OCI-LY7 (cell line): ENCODE measurements around the gene RUNX1. TPM values are rescaled to one million over a fixed set of nuclear protein-coding genes. Genes with fewer than 3 reads are reported as not detected.

Experiments
- BruUV-seq: library from RNA; stranded (reverse); fragments of 400-500 nt; replicated peaks from 2 replicates; lab custom pipeline; 2021; lab: Mats Ljungman, UMichigan
- CTCF ChIA-PET: fragments of 300-600 bp; sonication (Branson Sonifier 250); formaldehyde crosslinking; loops from one replicate; lab custom pipeline; 2022; ENCODE audit warnings: antibody characterized with exemption; ENCODE audit not compliant: unreplicated experiment; lab: Charles Lee
- POLR2A ChIA-PET: fragments of 300-600 bp; sonication (Branson Sonifier 250); formaldehyde crosslinking; loops from one replicate; lab custom pipeline; 2022; ENCODE audit warnings: antibody characterized with exemption; lab: Charles Lee
- DNase-seq: peaks from one replicate; pipeline ENCODE4 v3.0.0-alpha.2; 2015; ENCODE audit warnings: low spot score
- H2AFZ ChIP-seq: fragments of 200-600 bp; sonication (generic), shearing (Covaris generic); 2 replicates; pipeline ENCODE4 v1.6.1; 2014; ENCODE audit warnings: mild to moderate bottlenecking, antibody characterized with exemption, low read length, moderate library complexity
- H3K27ac ChIP-seq: fragments of 200-600 bp; sonication (generic); 2 replicates; pipeline ENCODE4 v1.5.1; 2014; ENCODE audit warnings: mixed run types, low read depth, mild to moderate bottlenecking, moderate library complexity, low read length, inconsistent platforms; ENCODE audit not compliant: poor library complexity, severe bottlenecking
- H3K36me3 ChIP-seq: fragments of 200-600 bp; sonication (generic); 2 replicates; pipeline ENCODE4 v1.6.1; 2014; ENCODE audit warnings: mild to moderate bottlenecking, antibody characterized with exemption, low read length, moderate library complexity, mixed read lengths; ENCODE audit not compliant: insufficient read depth
- H3K4me1 ChIP-seq: fragments of 200-600 bp; sonication (generic); 2 replicates; pipeline ENCODE4 v1.5.1; 2014; ENCODE audit warnings: mild to moderate bottlenecking, low read length; ENCODE audit not compliant: insufficient read depth, poor library complexity, severe bottlenecking
- H3K4me2 ChIP-seq: fragments of 200-600 bp; sonication (generic); 2 replicates; pipeline ENCODE4 v1.6.1; 2014; ENCODE audit warnings: mild to moderate bottlenecking, low read length
- H3K4me3 ChIP-seq: fragments of 200-600 bp; sonication (generic); 2 replicates; pipeline ENCODE4 v1.5.1; 2014; ENCODE audit warnings: mild to moderate bottlenecking, low read depth, low read length; ENCODE audit not compliant: poor library complexity, severe bottlenecking
- H3K79me2 ChIP-seq: fragments of 200-600 bp; sonication (generic); 2 replicates; pipeline ENCODE4 v1.6.1; 2016; ENCODE audit warnings: low read depth, mild to moderate bottlenecking, low read length, moderate library complexity, mixed read lengths; ENCODE audit not compliant: insufficient read depth
- H3K9me2 ChIP-seq: fragments of 200-600 bp; sonication (generic); 2 replicates; pipeline ENCODE4 v1.6.1; 2016; ENCODE audit warnings: mild to moderate bottlenecking, low read length, mixed read lengths; ENCODE audit not compliant: insufficient read depth
- H3K9me3 ChIP-seq: fragments of 200-600 bp; sonication (generic); 2 replicates; pipeline ENCODE4 v1.6.1; 2014; ENCODE audit warnings: mild to moderate bottlenecking, mixed run types, low read length, mixed read lengths
- H4K20me1 ChIP-seq: fragments of 200-600 bp; sonication (generic); 2 replicates; pipeline ENCODE4 v1.6.1; 2014; ENCODE audit warnings: mild to moderate bottlenecking, antibody characterized with exemption, low read length, moderate library complexity, mixed read lengths; ENCODE audit not compliant: insufficient read depth
- CTCF ChIP-seq: fragments of 200-600 bp; sonication (generic); conservative IDR thresholded peaks from 2 replicates; pipeline ENCODE4 v1.5.1; 2014; ENCODE audit warnings: mild to moderate bottlenecking, antibody characterized with exemption, low read length, moderate library complexity, mixed read lengths
- EZH2phosphoT487 ChIP-seq: fragments of 200-600 bp; sonication (generic); IDR thresholded peaks from 2 replicates; pipeline ENCODE4 v1.6.1; 2018; ENCODE audit warnings: low read depth, borderline replicate concordance, mild to moderate bottlenecking, mixed run types, antibody characterized with exemption, low read length, moderate library complexity, mixed read lengths
- intact Hi-C: fragments of 100-400 bp; cut with micrococcal nuclease; formaldehyde crosslinking; loops from one replicate; pipeline ENCODE4 v1.10.0; 2022; ENCODE audit not compliant: unreplicated experiment
- total RNA-seq, 2 experiments: library from RNA; depleted of rRNA in 1 of 2; stranded (reverse); fragments of >200 nt in 1 of 2; shearing (Covaris generic) in 1 of 2; gene quantifications; 2 replicates each; pipeline ENCODE4 v1.2.3, GENCODE V29; 2014 to 2022

Gene RUNX1
- total RNA-seq, 2 experiments from 2014 or later: 30.5 to 40.8 TPM

GRCh38 chr21:34857122-34857713 is 191.9 kb downstream of the RUNX1 start:
- intact Hi-C loops: no loop called here
- peak overlapping the region; percentile 21; the same call in 1 of the 2 replicates for H3K4me2 ChIP-seq

DNA sequence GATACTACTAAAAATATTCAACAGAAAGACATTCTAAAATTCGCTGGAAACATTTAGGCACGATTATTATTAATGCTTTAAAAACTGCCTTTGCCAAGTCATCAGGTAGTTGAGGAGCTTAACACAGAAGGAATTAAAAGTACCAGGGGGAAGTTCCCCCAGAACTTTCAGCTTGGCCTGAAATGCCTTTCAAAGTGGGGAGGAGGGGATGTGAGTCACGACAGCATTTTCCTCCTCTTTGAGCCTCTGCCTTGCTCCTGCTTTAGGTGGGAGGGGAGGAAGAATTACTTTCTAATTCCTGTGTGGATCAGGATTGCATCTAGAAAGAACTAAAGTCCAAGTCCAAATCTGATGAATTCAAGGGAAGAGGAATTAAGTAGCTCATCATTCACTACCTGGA is 196.7 kb downstream of the RUNX1 start:
- no peak for DNase-seq
- H3K36me3 ChIP-seq: peaks cover 46% of the 10 kb centered on the region
- ChIA-PET CTCF (no interaction called here), POLR2A (no interaction called here)
- no peak overlapping the region for H3K27ac ChIP-seq
- H3K4me3 ChIP-seq: no peak overlapping the region
- H2AFZ ChIP-seq: no peak overlapping the region
- intact Hi-C loops: no loop called here
- H3K9me3 ChIP-seq: no peaks in the 10 kb centered on the region
- no peaks in the 10 kb centered on the region for H3K9me2 ChIP-seq
- no TSS peak for BruUV-seq
- H3K79me2 ChIP-seq: no peaks in the 10 kb centered on the region
- H3K4me1 ChIP-seq: peaks cover 4% of the 10 kb centered on the region
- TF ChIP-seq EZH2phosphoT487 (no peak), CTCF (no peak)
- H4K20me1 ChIP-seq: no peaks in the 10 kb centered on the region
- H3K4me2 ChIP-seq: no peak overlapping the region

More at GRCh38 chr21:34857122-34857713, 191.9 kb downstream of the RUNX1 start:
- no peak overlapping the region for H3K4me3 ChIP-seq
- no TSS peak for BruUV-seq
- TF ChIP-seq EZH2phosphoT487 (no peak), CTCF (no peak)
- H2AFZ ChIP-seq: no peak overlapping the region
- ChIA-PET POLR2A (interaction anchor here (0.7 kb wide), 1 partner anchor 350 kb away, joined by 3 read pairs; no protein-coding TSS in a partner anchor), CTCF (no interaction called here)
- no peaks in the 10 kb centered on the region for H3K9me2 ChIP-seq
- DNase-seq: peak; percentile 23
- H3K27ac ChIP-seq: peak overlapping the region; percentile 5
- no peaks in the 10 kb centered on the region for H4K20me1 ChIP-seq
- H3K36me3 ChIP-seq: peaks cover 61% of the 10 kb centered on the region
- H3K79me2 ChIP-seq: no peaks in the 10 kb centered on the region
- no peaks in the 10 kb centered on the region for H3K9me3 ChIP-seq
- H3K4me1 ChIP-seq: peaks cover 11% of the 10 kb centered on the region

DNA sequence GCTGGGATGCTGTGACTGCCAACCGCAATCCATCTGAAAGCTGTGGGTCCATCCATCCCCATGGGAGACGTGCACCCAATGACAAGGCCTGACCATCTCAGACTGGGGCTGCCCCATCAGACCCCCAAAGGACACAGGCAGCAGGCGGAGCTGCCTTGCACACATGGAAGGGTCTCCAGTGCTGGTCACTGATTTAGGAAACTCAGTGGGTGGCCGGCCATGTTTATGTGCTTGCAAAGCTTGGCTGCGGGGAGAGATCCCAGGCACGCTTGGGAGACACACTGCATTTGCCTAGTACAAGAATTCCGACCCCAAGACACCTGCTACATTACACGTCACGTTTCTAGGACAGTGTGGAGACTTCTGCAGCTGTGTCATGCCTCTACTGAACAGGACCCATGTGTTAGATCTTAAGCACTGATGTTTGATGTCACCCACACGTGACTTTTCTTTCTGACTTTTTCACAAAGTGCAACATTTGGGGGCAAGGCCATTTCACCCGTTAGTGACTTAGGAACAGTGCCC is 198.9 kb downstream of the RUNX1 start:
- TF ChIP-seq EZH2phosphoT487 (no peak), CTCF (no peak)
- Histone ChIP-seq H2AFZ (no peak overlapping the region), H3K4me1 (peaks cover 11% of the 10 kb centered on the region), H3K27ac (no peak overlapping the region), H3K4me2 (no peak overlapping the region), H3K36me3 (peaks cover 25% of the 10 kb centered on the region), H4K20me1 (no peaks in the 10 kb centered on the region), H3K9me2 (no peaks in the 10 kb centered on the region), H3K4me3 (no peak overlapping the region), H3K79me2 (no peaks in the 10 kb centered on the region), H3K9me3 (no peaks in the 10 kb centered on the region)
- no TSS peak for BruUV-seq
- ChIA-PET POLR2A (no interaction called here), CTCF (interaction anchor here (0.5 kb wide), 1 partner anchor 130 kb away, joined by 6 read pairs; no protein-coding TSS in a partner anchor)
- no peak for DNase-seq
- intact Hi-C loops: no loop called here
